GM18517 (cell line): ENCODE results near the gene MPZL2.
A peak's percentile ranks its signal among the peaks of the same experiment; 100 is the strongest.

Experiments used
- ATAC-seq: cut with Tn5 transposase; IDR thresholded peaks from one replicate; pipeline ENCODE4 v1.9.1; 2021; ENCODE audit warnings: mild to moderate bottlenecking, moderate library complexity; ENCODE audit not compliant: unreplicated experiment

Gene MPZL2

DNA sequence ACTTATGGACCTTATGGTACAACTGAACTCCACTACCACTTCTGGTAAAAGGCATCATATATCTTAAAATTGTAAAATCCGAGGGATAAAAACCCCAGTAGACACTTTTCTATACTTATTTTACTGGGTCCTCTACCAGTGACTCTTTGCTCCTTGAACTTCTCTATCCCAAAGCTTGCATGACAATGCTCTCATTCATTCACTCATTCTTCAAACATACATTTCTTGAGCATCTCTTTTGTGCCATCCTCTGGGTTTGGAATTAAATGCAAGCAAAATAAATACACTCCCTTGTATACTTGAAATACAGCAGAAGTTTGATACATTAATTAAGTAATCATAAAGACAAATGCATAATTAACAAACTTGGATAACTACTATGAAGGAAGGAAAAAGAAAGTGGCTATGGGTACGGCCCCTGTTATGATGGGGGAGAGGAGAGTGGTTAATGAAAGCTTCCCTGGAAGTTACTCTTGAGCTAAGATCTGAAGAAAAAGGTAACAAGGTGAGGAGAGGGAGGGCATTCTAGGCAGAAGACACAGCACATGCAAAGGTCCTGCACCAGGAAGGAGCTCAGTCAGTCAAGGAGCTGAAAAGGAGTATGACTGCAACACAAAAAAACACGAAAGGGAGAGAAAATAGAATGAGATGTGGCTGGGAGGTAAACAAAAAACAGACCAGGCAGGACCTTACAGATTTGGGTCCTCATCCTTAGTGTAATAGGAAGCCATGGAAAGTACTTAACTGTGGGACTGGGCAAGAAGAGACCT lies 19.9 kb downstream of the MPZL2 start:
- ATAC-seq = no peak

DNA sequence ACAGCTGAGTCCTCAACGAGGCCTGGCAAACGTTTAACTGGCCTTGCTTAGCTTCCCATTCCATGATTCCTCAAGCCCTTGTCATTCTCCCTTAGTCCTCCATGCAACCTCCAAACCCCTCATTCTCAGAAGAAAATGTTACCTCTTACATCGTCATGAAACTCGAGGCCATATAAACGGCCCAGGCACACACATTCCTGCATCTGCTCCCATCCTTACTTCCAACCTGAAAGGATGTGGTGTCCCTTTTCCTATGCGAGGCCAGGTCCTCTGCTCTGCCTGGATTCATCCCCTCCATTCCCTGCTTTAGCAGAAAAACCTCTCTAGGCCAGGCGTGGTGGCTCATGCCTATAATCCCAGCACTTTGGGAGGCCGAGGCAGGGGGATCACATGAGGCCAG lies 20.9 kb downstream of the MPZL2 start:
- ATAC-seq = no peak

DNA sequence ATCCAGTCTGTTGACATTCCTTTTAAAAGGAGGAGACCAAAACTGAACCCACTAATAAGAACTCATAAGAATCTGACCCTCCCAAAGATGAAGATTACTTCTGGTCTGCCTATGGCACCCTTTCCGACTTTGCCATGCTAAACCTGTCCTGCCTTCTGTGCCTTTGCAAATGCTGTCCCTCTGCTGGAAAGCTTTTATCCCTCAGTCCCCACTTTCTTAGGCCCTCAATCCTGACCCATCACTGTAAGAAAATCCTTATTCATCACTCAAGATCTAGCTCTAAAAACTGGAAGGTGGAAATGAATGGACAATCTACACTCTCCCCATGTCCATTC lies 22.4 kb downstream of the MPZL2 start:
- peak; percentile 10 for ATAC-seq

DNA sequence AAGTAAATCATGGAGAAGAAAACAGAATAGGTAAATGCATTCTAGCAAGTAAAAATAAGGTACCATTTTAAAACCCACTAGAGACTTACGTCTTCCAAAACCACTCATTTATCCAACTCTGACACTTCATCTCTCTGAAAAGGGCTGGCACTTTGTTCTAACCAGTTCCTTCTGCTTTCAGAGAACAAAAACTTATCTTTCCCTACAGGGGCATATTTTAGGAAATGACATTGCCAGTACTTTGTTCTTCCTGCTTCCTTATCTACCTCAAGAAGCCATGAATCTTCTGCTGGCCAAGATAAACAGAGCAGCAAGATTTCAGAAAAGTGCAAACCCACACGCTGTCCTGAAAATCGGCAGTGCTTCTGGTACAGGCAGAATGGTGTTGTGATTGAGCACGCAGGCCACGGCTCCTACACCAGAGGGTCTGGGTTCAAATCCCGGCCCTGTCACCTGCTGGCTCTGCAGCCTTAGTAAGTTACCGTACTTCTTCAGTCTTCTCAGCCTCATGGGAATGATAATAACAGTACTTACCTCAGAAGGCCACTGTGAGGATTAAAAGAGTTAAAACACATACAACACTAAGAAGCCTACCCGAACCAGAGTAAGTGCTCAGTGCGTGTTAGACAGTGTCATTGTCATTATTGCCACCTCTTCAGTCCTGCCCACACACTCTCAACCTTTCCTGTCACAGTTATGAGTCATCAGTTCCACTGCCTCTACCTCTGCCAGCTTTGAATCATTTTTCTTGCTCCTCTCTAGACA lies 22.9 kb downstream of the MPZL2 start:
- peak; percentile 94 for ATAC-seq

DNA sequence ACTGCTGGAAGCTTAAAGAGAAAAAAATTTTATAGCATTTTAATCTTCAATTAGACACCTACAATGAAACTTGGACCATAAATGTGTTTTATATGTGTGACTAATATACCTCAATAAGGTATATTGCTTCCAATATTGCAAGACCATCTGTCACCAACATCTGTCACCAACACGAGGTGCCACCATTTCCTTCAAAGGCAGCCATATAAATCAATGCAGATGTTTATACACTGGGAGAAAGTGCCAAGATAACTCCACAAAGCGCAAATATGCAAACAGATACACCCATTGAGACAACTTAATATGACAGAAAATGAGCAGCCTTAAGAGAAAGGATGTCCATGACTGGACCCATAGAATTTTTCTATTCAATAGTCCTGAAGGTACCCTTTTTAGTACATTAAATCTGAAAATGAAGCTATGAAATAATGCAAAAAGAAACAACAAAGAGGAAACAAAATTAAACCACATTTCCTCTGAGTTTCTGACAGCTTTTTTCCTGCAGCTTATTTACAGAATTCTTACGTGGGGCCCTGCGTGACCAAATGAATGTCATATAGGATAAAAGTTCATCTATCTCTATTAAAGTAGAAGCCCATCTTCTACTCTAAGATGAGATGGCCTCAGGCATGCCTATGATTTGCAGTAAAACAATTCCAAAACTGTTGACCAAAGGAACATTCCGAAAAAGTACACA lies 24.4 kb downstream of the MPZL2 start:
- no peak for ATAC-seq

DNA sequence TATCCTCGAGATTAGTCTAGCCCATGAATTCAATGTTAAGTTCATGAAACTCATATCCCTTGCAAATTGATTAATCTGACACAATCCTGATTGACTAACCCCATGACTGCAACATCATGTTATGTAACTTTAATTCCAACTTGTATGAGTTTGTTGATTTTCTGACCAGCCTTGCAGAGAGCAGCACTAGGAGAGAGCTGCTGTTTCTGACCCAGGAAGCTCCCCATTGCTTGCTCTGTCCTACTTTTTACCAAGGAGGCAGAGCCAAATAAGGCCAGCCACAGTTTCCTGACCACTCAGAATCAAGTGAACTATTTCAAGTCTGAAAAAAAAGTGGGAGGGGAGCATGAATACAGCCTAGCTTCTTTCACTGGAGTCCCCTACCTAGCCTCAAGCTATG lies 25.2 kb downstream of the MPZL2 start:
- ATAC-seq = no peak

DNA sequence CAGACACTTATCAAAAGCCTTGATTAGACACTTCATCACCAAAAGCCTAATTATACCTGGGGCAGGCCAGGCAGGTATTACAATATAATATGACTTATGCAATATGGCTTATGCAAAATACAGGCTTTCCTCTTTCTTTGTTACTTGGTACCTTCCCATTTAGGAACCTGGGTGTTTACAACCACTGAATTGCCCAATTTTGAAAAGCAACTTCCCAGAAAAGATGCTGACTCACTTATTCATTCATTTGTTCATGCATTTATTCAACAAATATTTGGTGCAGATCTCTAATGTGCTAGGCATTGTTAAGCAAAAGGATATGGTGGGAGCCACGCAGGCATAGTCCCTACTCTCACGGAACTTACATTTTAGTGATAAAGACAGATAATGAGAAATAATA lies 25.7 kb downstream of the MPZL2 start:
- no peak for ATAC-seq

DNA sequence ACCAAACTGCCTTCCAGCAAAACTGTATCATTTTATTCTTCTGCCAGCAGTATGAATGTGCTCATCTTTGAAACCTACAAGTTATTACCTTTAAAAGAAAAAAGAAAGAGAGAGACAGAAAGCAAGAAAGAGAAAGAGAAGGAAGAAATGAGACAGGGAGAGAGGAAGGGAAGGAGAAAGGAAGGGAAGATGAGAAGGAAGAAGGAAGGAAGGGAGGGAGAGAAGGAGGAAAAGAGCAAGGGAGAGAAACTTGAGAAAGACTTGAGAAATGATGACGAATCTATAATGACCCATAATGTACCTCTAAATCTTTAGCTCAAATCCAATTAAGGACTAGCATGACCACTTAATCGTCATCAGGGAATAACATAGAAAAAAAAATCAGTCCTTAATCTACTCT lies 27.9 kb downstream of the MPZL2 start:
- no peak for ATAC-seq

DNA sequence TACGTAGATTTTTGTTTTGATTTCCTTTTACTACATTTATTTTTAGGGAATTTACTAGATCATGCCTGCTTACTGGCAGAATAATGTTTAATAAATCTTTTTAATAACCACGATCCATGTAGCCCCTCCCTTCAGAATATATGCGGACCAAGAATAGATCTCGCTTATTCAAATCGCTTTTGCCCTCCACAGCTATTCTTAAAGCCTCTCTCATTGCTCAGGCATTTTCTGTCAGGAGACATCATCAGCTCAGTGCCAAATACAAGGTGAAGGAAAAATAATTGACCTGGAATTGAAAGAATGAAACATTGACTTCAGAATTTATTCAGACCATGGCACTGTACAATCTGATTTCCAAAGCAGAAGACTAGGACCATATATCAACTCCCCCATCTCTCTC lies 29.3 kb downstream of the MPZL2 start:
- ATAC-seq = no peak

DNA sequence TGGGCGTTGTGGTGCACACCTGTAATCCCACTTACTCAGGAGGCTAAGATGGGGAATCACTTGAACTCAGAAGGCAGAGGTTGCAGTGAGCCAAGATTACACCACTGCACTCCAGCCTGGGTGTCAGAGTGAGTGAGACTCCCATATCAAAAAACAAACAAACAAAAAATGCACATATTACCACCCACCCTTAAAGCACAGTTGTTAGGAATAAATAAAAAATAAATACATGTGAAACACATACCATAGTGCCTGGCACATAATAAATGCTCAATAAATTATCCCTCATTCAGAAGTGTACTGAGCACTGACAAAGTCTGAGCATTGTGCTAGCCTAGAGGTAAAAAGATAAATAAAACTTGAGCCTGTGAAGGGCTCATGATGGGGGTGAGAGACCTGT lies 30.2 kb downstream of the MPZL2 start:
- no peak for ATAC-seq

DNA sequence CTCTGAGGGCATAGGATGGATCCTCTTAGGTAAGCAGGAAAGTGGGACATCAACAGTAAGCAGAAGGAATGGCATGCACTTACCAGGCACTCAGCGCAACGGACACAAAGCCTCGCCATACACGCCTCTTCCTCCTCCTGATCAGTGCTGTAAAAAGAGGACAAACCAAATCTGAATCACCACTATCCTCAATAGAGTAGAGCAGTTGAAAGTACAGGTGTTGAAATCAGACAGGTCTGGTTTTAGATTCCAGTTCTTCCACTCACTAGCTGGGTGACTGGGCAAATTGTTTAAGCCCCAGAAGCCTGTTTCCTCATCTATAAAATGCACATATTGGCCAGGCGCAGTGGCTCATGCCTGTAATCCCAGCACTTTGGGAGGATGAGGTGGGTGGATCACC lies 30.7 kb downstream of the MPZL2 start:
- no peak for ATAC-seq

DNA sequence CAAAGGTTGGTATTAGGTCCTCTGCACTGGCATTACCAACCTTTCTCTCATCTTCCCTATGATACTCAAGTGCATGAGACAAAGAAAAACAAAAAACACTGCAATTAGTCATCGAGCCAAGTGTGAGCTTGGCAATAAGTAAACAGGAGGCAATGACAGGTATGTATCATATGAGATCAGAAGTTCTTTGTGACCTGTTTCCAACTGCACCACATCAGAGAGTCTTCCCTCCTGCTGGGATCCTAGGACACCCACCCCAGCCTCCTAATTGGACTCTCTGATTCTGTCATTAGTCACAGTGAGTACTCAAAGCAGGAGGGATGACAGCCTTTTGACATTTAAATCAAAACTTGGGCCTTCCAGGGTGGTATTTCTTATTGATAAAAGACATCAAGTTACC lies 31.4 kb downstream of the MPZL2 start:
- no peak for ATAC-seq

DNA sequence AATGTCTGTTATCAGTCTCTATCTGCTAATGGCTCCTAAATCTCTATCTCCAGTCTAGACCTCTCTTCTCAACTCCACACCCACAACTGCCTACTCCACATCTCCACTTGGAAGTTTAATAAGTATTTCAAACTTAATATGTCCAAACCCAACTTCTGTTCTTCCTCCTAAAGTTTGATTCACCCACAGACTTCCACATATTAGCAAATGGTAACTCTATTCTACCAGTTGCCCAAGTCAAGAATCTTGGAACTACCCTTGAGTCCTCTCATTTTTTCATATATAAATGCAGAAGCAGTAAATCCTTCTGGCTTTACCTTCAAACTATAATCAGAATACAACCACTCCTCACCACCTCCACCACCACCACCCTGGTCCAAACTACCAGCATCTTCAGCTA lies 32.6 kb downstream of the MPZL2 start:
- no peak for ATAC-seq

DNA sequence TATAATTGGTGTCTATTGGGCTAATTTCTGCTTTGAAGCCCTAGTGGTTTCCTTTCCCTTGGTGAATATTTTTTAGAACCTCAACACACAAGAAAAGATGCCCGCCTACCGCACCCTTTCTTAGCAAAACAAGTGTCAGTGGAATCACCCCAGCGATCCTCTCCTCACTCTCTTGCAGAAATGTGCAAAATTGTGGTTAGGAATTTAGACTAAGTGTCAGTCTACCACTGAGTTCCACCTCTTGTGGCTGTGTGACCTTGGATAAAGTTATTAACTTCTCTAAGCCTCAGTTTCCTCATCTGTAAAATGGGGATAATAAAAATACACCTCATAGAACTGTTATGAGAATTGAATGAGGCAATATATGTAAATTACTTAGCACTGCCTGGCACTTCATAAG lies 34.0 kb downstream of the MPZL2 start:
- ATAC-seq = no peak

DNA sequence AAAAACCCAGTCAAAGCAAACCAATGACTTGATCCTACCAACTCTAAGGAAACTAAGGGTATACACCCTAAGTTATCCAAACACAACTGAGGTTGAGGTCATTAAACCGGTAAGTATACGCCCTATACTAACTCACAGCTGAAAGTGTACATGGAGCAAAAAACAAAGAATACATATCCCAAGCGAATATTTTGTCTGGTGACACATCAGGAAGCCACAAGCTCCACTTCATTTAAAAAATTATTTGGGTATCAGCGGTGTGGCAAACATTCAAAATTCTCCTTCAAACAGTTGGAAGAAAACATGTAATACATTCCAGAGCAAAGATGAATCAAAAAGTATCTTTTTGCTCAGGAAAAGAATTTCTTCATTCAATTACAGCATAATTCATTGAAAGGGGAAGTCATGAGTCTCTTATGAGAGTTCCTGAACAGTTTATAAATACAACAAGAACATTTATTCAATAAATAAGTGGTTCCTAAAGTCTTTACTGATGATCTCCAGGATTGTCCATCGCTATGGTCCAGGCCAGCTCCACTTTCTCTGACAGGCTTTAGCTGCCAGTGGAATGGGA lies 34.7 kb downstream of the MPZL2 start:
- ATAC-seq = no peak

DNA sequence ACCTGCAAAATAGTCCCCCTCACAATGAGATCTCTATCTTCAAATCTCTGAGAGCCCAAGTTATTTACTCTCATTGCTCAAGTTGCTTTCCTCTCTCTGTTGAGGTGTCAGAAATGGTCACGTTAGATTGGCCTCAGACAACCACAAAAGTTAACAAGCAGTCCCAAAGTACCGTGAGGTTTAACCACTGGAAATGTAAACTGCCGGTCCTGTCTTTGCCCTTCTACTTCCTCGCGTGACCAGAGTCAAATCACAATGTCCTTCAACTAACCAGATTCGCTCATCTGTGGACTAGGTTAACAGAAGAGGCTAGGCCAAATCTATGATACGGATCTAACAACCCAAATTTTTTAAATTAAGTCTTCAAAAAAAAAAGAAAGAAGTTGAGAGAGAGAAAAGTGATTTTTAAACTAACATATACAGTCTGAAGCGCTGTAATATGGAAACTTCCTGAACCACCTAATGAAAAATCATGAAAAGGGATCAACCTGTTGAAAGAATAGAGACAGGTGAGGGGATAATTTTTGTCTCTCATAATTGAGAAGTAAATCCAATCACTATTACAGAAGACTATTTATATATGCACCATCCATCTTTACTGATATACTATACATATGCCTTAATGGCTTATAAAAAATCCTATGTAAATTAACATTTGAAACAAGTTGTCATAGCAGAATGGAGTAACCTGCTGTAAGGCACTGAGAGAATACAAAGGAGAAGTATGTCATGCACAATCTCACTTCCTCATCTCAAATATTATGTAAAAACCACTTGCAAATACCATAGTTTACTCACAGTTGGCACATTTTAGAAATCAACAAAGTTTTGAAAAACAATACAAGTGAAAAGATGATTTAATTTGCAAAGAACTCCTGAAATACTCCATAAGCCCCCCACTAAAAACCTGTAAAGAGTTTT lies 36.0 kb downstream of the MPZL2 start:
- peak; percentile 55 for ATAC-seq

DNA sequence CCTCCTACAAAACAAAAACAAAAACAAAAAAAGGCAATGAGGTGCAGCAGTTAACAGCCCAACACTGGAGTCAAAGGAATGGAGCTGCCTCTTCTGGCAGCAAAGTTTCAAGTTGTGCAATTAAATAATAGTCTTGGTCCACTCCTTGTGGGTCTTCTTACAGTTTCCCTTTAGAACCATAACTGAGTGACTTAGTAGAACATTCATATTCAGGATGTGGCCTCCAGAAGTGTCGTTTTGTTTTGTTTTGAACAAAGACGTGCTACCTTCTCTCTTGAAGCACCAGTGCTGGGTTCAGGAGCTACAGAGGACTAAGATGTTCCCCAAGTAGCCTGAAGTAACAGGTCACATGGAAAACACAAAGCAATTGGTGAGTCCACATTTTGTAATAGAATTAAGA lies 37.3 kb downstream of the MPZL2 start:
- ATAC-seq = no peak

DNA sequence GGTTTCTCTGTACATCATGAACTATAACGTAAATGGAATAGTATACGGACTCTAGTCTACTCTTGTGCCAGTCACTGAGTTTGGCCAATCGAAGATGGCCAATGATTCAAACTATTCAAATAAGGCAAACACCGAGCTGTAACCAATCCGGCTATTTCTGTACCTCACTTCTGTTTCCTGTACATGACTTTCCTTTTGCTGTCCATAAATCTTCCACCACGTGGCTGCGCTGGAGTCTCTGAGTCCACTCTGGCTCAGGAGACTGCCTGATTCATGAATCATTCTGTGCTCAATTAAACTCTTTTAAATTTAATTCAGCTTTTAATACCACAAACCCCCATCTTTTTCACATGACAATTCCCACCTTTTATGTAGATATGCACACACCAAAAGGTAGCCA lies 37.8 kb downstream of the MPZL2 start:
- no peak for ATAC-seq

DNA sequence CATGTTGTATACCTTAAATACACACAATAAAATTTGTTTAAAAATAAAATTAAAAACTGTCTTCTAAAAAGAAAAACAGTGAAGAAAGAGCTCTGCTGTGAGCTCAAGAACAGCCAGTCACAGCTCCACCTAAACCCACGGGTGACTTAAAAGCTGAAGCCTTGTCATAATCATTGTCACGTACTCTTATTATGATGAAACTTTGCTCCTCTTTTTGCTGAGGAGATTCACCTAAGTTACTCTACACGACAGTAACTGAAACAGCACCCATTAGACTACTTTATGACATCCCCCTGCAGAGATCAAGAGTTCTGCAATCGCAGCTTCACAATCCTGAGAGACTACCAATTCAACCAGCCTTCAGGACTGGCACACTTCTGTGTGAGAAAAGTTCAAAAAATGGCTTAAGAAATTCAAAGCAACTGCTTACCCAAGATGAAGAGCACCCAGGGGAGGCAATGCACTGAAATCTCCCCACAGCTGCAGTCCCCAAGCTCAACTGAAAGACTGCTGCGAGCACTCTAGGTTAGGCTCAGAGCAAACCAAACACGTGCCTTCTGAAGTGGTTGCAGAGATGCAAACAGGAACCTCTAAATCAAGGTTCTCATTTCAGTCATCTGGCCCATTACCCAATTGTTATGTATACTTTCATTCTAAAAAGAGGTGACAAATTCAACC lies 39.4 kb downstream of the MPZL2 start, which contains the start of gene JAML:
Gene JAML (minus strand): TSS at position 501 of the 678 bp plus-strand sequence. CDS start 10,145 bp downstream, outside the sequence.
- no peak for ATAC-seq

DNA sequence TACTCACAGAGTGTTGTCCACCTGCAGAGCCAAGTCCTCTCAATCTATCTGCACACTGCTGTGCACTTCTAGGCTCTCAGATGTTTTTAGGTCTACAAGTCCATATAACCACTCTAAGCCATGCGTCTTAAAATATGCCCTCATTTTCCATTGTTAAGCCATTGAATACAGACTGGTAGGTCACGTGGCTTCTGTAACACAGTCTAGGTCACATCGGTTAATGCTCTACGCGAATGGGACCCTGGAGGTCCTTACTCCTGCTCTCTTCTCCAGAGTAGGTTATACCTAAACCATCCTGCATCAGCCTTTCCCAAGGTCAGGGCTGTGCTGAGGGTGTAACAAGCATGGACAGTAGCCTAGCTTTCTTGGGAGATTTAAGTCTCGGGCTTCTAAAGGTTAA lies 40.1 kb downstream of the MPZL2 start:
- no peak for ATAC-seq
